HG03025 (cell line): Measurements from ENCODE around the gene GTF2F2.
"Not testable (repeated sequence)": the region's sequence is repeated elsewhere in the genome, so short reads cannot be mapped to it uniquely, and the experiment has no call there.

ENCODE experiments used
- ATAC-seq: cut with Tn5 transposase; IDR thresholded peaks from one replicate; pipeline ENCODE4 v1.9.1; 2021; ENCODE audit warnings: mild to moderate bottlenecking, moderate library complexity; ENCODE audit not compliant: unreplicated experiment, low FRiP score

GTF2F2 gene

DNA sequence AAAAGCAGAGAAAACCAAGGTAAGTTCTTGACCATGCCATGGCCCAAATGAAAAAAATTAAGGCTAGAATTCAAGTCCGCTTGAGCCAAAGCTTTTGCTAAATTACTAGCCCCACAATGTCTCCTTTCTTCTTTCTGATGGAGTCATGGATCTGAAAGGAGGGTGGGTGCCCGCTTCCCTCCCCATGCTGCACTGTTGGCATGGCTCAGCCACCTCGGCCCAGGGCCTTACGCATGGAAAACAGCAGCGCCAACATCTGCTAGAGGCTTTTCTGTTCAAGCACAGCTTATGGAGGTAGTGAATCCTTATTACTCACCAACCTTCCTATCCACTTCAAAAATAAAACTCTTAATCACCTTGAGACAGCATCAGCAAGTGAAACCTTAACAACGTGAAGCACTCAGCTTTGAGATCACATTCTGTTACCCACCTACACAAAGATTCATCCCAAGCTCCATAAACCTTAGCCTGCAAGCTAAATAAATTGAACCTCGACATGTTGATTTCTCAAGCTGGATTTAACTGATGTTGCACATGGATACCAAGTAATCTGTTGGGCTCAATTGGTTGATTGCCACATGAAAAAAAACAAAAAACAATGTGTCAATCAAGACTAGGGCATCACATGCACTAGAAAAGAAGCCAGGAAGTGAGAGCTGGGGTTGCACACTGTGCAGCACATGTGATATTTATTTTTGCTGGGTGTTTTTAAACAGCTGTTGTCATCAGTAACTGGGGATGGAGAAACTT is 177.3 kb downstream of the GTF2F2 start:
- no peak for ATAC-seq

DNA sequence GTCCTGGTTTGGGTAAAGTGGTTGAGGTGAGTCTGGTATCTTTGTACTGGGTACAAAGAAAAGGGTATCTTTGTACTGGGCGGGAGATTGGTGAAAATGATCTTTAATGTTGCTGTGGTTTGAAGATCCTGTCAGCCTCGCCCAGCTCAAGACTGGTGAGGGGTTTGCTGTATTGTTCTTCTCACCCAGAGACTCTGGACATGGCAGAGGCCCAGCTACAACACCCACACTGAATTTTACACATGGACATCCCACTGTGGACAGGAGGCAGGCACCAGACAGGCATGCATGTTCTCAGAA is 177.8 kb downstream of the GTF2F2 start:
- no peak for ATAC-seq

DNA sequence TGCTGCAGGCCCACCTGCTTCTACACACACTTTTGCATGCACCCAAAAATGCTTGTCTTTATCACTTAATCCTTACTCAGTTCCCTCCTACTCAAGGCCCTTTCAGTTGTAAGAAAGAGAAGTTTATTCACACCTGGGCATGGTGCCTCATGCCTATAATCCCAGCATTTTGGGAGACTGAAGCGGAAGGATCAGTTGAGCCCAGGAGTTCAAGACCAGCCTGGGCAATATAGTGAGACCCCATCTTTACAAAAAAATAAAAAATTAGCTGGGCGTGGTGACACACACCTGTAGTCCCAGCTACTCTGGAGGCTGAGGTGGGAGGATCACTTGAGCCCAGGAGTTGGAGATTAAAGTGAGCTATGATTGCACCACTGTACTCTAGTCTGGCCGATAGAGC is 178.2 kb downstream of the GTF2F2 start:
- not testable (repeated sequence) for ATAC-seq

DNA sequence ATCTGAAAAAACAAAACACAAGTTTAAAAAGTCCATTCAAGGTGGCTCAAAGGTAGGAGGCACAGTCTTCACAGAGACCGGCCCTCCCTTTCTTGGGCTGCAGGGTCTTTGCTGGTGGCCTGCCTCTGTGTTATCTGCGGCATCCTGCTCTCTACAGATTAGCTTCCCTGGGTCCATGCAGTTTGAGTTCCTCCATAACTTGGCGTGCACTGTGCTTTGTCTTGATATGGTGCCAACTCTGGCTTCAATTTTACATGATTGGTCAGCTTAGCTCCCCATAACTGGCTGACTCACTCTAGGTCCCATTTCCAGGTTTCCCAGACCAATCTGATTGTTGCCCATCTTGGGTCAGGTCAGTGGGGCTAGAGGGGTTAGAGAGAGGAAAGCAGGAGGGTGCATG is 178.9 kb downstream of the GTF2F2 start:
- no peak for ATAC-seq

DNA sequence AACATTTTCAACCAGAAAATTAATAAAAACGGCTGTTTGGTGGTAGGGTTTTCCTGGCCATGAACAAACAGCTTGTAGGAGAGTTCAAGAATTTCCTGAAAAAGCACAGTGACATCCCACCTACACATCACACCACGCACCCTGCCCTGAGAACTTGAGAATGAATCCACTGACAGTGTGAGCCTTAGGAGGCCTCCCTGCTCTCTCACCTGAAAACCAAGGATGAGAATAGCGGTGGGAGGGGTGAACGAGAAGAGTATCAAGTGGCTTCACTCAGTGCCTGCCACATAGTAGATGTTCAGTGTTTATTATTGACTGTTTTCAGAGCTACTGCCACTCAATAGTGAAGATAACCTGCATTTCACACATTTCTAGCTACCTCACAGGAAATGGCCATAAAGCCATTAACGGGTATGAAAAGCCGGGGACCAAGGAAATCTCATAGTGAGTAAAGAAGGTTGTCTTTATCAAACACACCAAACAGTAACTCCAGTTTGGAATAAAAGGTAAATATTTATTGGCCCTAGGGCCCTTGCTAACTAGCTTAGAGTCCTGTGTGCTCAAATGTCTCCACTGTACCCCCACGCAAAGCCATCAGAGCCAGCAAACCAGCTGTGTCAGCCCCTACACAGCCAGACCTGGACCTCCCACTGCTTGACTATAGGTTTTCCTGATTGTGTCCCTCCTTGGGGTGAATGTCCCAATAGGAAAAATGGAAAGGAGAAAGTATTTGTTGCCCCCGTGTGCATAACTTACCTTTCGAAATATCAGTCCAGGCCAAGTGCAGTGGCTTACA is 180.1 kb downstream of the GTF2F2 start:
- ATAC-seq = no peak

DNA sequence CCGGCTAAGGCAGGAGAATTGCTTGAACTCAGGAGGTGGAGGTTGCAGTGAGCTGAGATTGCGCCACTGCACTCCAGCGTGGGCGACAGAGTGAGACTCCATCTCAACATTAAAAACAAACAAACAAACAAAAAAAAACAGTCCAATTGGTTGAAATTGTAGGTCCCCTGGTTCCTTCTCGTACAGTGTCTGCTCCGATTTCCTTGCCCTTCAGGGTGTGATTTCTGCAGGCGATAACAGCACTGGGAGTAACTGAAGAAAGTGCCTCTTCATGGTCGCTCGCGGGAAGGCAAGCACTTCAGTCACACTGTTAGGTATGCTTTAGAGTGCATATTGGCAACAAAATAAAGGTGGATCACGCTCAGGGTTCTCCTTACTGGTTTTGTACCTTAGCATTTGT is 181.0 kb downstream of the GTF2F2 start:
- no peak for ATAC-seq

DNA sequence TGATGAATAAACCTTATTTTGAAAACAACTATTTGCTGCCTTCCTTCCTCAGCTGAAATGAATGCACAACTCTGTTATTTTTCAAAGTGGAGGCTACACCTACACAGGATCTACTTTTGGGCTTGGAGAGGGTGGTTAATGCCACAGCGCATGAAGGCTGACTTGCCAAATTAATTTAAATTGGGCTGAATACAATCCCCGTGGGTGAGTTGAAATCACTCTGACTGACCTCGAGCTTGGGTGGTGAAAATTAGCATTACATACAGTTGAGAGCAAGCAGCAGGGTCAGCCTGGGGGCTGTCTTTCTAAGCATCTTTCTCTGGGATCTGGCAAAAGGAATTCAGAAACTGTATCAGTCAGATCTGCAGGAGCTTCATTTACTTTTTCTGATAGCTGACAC is 182.2 kb downstream of the GTF2F2 start:
- ATAC-seq = no peak

DNA sequence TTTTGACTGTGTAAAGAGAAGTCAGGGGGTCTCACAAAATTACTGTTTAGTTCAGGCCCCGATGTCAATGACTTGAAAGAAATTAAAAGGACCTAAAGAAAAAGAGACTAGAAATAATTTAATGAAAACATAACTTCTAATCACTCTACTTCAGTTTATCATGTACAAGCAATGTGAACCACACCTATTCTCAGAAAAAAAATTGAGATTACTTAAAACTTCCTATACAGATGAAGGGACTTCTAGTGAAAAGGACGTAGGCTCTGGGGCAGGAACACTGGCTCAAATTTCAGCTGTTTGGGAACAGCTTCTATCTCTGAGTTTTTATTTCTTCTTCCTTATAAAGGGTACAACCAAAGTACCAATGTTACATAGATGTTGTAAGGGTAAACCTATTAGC is 182.7 kb downstream of the GTF2F2 start:
- ATAC-seq = no peak

DNA sequence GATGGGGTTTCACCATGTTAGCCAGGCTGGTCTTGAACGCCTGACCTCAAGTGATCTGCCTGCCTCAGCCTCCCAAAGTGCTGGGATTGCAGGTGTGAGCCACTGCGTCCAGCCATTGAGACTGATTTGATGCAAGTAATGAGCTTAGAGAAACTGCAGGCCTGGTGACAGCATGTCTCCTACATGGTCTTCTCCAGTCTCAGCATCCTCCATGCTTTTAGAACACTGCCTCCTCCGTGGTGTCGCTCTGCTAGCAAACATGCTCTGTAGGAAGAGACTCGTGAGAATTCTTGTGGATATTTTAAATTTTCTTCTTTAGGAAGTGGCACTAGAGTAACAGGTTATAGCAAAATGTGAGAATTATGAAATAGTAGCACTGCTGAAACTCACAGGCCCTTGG is 183.6 kb downstream of the GTF2F2 start:
- ATAC-seq = no peak

DNA sequence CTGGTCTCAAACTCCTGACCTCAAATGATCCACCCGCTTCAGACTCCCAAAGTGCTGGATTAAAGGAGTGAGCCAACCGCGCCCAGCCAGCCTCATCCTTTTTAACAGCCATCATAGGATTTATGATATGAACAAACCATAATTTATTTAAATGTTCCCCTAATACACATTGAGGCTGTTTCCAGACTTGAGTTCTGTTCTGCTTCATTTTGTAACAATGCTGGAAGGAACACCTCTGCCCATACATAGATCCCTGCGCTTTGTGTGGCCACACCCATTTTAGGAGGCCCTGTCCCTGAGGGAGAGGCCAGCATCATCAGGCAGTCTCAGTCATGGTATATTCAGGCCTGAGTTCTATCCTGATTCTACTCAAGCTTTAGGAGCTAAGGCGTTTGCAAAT is 184.8 kb downstream of the GTF2F2 start:
- ATAC-seq = no peak

DNA sequence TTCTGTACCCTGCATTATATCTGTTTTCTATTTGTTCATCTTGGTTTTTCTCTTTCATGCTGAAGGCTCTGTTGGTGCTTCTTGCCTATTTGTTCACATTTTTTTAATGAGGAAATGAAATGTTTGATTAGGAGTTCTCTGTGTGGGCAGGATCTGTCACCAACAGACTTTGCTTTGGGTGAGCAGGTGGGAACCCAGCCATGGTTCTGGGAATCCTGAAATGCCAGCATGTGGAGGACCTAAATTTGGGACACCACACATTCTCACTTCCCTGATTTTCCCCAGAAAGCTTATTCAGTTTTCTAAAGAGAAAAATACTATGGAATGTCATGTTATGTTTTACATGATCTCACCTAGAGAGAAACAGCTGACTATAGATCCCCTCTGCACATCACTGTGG is 186.7 kb downstream of the GTF2F2 start:
- no peak for ATAC-seq

DNA sequence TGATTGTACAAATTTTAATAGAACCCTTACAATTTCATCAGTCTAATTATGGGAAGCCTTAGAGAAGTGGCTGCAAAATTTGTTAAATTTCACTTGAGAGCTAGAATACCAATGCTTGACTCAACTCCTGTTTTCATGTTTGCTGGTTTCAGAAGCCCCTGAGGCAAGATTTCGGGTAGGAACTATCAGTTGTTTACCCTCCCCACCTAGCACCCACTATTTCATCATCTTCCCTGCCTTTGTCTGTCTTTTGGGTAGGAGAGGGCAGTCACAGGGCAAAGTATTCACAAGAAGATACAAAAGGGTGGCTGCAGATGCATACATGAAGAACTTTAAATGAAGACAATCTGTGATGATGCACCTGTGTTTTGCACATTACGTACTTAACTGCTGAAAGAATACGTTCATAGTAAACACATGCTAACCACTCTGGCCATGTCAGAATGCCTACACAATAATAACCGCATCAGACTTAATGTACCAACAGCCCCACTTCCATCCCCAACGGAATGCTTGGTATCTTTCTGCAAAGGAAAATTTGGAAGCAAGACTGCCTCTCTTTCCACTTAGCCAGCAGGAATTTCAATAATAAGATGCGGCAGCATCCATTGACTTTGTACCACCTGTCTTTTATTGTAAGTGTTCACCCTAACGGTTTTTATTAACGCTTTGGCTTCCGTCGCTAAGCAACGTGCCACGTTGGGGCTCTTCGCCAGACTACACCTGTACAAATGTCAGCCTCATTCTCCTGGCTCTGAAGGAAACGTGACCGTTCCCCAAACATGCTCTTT is 190.2 kb downstream of the GTF2F2 start:
- no peak for ATAC-seq

DNA sequence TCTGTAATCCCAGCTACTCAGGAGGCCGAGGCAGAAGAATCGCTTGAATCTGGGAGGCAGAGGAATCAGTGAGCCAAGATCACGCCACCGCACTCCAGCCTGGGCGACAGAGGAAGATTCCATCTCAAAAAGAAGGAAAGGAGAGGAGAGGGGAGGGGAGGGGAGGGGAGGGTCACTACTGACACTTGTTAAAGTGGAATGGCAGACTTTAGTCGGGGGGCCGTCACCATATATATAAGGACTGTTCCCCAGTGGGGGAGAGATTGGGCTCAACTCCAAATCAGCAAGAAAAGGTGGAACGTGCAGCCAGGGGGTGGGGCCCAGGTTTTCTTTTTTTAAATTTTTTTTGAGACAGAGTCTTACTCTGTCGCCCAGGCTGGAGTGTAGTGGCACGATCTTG is 194.5 kb downstream of the GTF2F2 start:
- no peak for ATAC-seq

DNA sequence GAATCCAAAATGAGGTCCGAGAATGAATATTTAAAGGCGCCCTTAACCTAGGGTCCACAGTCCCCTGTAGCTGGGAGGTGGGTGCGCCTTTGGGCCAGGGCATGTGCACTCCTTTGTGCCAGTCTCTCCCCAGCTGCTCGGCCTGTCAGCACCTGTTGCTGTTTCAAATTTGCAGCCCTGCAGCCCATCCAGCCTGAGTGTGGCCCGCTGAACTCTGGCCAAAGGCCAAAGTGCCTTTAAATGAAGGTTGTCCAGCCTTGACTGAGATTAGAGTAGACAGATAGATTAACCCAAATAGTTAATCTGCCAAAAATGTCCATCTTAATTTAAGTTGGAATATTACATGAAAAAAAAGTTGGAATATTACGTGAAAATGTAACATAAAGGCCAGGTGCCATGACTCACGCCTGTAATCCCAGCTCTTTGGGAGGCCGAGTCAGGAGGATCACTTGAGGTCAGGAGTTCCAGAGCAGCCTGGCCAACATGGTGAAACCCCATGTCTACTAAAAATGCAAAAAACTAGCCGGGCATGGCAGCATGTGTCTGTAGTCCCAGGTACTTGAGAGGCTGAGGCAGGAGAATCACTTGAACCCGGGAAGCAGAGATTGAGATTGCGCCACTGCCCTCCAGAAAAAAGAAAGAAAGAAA is 195.3 kb downstream of the GTF2F2 start:
- ATAC-seq = no peak

DNA sequence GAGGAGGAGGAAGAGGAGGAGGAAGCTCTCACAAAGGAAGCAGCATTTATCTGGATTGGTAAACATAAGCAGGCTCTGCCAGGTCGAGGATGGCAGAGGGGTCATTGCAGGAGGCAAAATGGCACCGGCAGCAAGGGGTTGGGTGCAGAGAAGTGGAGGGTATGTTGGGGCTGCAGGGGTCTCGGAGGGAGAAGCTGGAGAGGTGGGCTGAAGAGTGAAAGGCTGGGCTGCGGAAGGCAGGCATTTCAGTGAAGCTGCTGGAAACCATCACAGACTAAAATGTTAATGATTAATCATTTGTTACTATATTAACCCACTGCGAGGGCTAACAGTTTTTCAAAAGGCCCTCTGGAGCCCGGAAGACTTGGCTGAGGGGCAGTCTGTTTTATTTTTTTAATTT is 196.0 kb downstream of the GTF2F2 start:
- no peak for ATAC-seq

DNA sequence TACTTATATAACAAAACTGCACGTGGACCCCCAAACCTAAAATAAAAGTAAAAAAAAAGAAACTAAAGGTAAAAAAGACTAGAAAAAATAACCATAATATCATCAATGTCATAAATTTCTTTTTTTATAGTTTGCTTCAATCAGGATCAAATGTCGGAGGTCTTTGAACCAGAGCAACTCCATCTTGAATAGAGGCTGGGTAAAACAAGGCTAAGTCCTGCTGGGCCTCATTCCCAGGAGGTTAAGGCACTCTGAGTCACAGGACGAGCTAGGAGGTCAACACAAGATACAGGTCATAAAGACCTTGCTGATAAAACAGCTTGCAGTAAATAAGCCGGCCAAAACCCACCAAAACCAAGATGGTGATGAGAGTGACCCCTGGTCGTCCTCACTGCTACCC is 196.7 kb downstream of the GTF2F2 start:
- ATAC-seq = no peak

DNA sequence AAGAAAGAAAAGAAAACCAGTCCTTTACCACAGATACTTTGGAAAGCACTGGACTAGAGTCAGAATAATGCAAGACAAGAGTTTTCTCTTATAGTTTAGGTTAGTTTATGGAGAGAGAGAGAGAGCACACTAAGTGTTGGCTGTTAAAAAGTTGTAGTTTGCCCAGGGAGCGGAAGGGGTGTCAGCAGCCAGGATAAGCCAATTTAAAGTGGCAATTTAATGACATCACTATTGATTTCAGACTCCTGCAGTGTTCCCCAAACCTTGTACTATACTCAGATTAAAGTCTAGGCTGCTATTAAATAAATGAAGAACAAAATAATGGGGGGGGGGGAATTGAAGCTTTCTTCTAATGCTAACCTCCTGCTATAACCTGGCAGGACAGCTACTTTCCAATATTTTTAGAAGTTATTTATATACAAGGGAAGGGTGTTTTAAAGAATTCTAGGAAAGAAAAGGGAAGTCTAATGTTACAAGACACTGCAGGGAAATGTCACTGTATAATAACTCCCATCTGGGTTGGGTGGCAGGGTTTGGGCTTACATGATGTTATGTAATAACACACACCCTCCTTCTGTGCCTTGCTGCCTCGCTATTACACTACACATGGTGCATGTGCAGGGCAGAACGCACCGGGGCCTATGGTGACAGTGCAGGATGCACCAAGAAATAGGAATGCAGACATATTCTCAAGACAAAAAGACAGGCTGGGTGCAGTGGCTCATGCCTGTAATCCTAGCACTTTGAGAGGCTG is 200.7 kb downstream of the GTF2F2 start:
- no peak for ATAC-seq

DNA sequence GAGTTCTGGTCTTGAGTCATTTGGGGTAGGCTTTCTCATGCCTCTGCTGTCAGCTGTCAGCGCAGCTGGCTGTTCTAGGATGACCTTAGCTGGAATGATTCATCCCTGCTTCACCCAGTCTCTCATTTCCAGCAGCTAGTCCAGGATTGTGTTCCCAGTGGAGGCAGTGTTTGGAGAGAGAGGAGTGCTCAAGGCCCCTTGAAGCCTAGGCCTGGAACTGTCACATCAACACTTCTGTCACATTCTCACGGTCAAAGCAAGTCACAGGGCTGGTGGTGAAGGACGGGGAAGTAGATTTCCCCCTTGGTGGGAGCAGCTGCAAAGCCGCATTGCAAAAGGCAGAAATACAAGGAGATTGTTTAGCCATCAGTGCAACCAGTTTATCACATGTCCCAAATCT is 205.5 kb downstream of the GTF2F2 start:
- no peak for ATAC-seq

DNA sequence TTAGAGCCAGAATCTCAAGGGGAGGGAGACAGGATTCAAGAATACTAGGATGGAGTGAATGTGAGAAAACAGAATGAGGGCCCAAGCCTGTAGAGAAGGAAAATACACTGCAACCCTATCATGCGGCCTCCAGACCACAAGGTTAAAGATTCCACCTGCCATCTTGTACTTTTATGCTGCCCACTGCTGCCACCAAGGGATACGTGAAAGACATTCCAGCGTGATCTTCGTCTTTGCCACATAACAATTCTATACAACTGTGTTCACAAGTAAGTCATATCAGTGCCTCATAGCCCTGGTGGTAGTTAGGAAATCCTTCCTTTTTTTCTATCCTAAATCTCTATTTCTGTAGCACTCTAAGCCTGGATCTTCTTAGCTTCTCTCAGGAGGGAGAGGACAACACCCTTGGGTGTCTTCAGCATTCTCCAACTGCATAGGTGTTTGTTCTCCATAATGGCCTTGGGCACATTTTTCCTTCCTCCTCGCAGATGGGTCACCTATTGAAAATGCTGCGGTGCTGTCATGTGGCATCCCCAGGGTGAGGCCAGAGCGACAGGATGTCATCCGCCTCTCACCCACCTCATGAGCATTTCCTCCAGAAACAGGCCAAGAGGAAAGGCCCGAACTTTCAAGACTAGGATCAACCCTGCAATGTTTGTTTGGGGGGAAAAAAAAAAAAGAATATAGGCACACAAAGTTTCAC is 207.1 kb downstream of the GTF2F2 start:
- ATAC-seq = no peak

DNA sequence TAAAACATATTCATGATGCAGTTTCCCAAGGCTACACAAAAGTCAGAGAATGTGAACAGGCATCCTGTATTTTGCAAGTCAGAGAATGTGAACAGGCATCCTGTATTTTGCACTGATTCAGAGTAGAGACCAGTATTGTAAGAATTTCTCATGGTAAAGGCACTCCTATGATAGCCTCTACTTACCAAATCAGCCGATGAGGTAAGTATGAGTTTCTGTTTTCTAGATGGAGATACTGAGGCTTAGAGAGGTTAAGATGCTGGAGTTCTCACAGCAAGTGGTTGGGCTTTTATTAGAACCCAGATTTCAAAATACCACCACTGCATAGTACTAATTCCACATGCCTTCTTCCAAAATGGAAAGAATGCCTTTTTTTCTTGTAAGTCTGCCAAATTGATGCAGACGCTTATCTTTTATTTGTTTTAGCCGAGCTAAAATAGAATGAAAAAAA is 208.4 kb downstream of the GTF2F2 start:
- no peak for ATAC-seq
